ENCODE data around the gene SYCN. TPM values are rescaled to one million over a fixed set of nuclear protein-coding genes. Genes with fewer than 3 reads are reported as not detected.

The SYCN gene
- polyA plus RNA-seq, 3 donors: not detected

DNA sequence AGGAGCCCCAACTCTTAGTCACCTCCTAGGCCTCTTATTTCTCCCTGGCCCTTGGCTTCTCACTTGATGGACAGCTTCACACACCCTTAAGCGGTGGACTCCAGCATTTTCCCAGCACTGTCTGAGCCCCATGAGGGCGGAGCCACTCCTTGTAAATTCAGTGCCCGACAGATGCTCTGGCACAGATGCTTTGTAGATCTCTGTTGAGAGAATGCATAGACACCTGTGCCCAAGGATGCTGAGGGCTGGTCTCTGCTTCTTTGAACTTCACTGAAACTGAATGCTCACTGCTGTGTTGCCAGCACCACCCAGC lies 3.3 kb downstream of the SYCN start:
- H3K4me2 ChIP-seq (replicated peaks; ENCODE audit: extremely low read depth, low read length, poor library complexity, severe bottlenecking): no peak overlapping the region
- no peak for DNase-seq
- no peak overlapping the region for H3K4me3 Mint-ChIP-seq
- no peaks in the 10 kb centered on the region for H3K36me3 ChIP-seq (replicated peaks in 1 of 2; ENCODE audit: control insufficient read depth in 1 of 2, insufficient read depth in 2 of 2, low read length in 2 of 2)
- H3K27me3 Mint-ChIP-seq (ENCODE audit: low read depth in 3 of 3): peaks cover 60 to 89% (median 76%) of the 10 kb centered on the region in 3 donors
- no peak overlapping the region for H3K27ac Mint-ChIP-seq
- WGBS (ENCODE audit: insufficient coverage): 93% methylated on average over 3 of the region's 3 CpGs
- TF ChIP-seq, protein P1, sequence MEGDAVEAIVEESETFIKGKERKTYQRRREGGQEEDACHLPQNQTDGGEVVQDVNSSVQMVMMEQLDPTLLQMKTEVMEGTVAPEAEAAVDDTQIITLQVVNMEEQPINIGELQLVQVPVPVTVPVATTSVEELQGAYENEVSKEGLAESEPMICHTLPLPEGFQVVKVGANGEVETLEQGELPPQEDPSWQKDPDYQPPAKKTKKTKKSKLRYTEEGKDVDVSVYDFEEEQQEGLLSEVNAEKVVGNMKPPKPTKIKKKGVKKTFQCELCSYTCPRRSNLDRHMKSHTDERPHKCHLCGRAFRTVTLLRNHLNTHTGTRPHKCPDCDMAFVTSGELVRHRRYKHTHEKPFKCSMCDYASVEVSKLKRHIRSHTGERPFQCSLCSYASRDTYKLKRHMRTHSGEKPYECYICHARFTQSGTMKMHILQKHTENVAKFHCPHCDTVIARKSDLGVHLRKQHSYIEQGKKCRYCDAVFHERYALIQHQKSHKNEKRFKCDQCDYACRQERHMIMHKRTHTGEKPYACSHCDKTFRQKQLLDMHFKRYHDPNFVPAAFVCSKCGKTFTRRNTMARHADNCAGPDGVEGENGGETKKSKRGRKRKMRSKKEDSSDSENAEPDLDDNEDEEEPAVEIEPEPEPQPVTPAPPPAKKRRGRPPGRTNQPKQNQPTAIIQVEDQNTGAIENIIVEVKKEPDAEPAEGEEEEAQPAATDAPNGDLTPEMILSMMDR (IDR thresholded peaks at IDR 0.05): no peak
- H3K27me3 ChIP-seq (ENCODE audit: control insufficient read depth in 2 of 2, insufficient read depth in 2 of 2, low read length in 2 of 2): peaks cover 10 to 58% of the 10 kb centered on the region in 2 donors
- H3K4me3 ChIP-seq (replicated peaks in 1 of 3; ENCODE audit: low read depth in 2 of 3, low read length in 3 of 3): no peak overlapping the region
- H3K9me3 Mint-ChIP-seq: peaks cover 0 to 11% (median 2%) of the 10 kb centered on the region in 7 donors
- peaks cover 0 to 9% of the 10 kb centered on the region in 2 donors for H3K9me3 ChIP-seq (replicated peaks in 1 of 2; ENCODE audit: control insufficient read depth in 1 of 2, insufficient read depth in 1 of 2, low read length in 2 of 2)
- peaks cover 0 to 2% of the 10 kb centered on the region in 2 donors for H3K36me3 Mint-ChIP-seq
- intact Hi-C loops (cut with micrococcal nuclease): no loop called here
- H3K79me2 ChIP-seq (ENCODE audit: insufficient read depth, low read length): no peaks in the 10 kb centered on the region
- H4K20me1 ChIP-seq (ENCODE audit: insufficient read depth, low read length): no peaks in the 10 kb centered on the region
- peaks cover 3% of the 10 kb centered on the region for H3K4me1 Mint-ChIP-seq
- H3K27ac ChIP-seq (ENCODE audit: low read depth in 1 of 2, low read length in 2 of 2): no peak overlapping the region
- H3K9ac ChIP-seq (ENCODE audit: insufficient read depth, low read length, poor library complexity, severe bottlenecking): no peak overlapping the region
- H3K4me1 ChIP-seq (ENCODE audit: control insufficient read depth in 1 of 2, insufficient read depth in 2 of 2, low read length in 2 of 2): no peaks in the 10 kb centered on the region
- no peak overlapping the region for H2AFZ ChIP-seq (ENCODE audit: insufficient read depth, low read depth, low read length, poor library complexity, severe bottlenecking)

DNA sequence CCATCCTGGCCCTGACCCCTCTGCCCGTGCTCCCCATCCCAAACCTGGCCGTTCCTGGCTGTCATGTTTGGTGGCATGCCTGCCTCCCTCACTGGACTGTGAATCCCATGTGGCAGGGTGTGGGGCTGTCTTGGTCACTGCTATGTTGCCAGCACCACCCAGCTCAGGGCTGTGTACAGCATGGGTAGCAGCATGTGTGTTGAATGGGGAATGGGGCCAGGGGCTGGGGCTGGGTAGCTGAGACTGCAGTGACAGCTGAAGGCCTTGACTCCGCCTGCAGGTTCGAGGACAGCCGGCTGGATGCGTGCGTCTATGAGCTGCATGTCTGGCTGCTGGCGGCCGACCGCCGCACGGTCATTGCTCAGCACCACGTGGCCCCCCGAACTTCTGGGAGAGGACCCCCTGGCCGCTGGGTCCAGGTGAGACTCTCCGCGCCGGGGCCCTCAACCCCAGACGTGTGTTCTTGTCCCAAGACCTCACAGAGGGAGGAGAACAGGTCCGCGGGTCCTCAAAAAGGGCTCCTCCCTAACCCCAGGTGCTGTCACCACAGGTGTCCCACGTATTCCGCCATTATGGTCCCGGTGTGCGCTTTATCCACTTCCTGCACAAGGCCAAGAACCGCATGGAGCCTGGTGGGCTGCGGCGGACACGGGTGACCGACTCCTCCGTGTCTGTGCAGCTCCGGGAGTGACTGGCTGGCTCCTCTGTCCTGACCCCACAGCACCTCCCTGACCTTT lies 3.8 kb downstream of the SYCN start:
- no peak for DNase-seq
- H3K27ac Mint-ChIP-seq: no peak overlapping the region
- H3K36me3 Mint-ChIP-seq: peaks cover 0 to 2% of the 10 kb centered on the region in 2 donors
- Histone ChIP-seq H3K9ac (ENCODE audit: insufficient read depth, low read length, poor library complexity, severe bottlenecking) (no peak overlapping the region), H3K4me3 (replicated peaks in 1 of 3; ENCODE audit: low read depth in 2 of 3, low read length in 3 of 3) (no peak overlapping the region), H3K9me3 (replicated peaks in 1 of 2; ENCODE audit: control insufficient read depth in 1 of 2, insufficient read depth in 1 of 2, low read length in 2 of 2) (peaks cover 0 to 9% of the 10 kb centered on the region in 2 donors), H3K79me2 (ENCODE audit: insufficient read depth, low read length) (no peaks in the 10 kb centered on the region), H3K27me3 (ENCODE audit: control insufficient read depth in 2 of 2, insufficient read depth in 2 of 2, low read length in 2 of 2) (peaks cover 10 to 63% of the 10 kb centered on the region in 2 donors), H2AFZ (ENCODE audit: insufficient read depth, low read depth, low read length, poor library complexity, severe bottlenecking) (no peak overlapping the region), H4K20me1 (ENCODE audit: insufficient read depth, low read length) (no peaks in the 10 kb centered on the region), H3K4me1 (ENCODE audit: control insufficient read depth in 1 of 2, insufficient read depth in 2 of 2, low read length in 2 of 2) (no peaks in the 10 kb centered on the region), H3K4me2 (replicated peaks; ENCODE audit: extremely low read depth, low read length, poor library complexity, severe bottlenecking) (no peak overlapping the region), H3K27ac (ENCODE audit: low read depth in 1 of 2, low read length in 2 of 2) (no peak overlapping the region), H3K36me3 (replicated peaks in 1 of 2; ENCODE audit: control insufficient read depth in 1 of 2, insufficient read depth in 2 of 2, low read length in 2 of 2) (no peaks in the 10 kb centered on the region)
- H3K9me3 Mint-ChIP-seq: peaks cover 0 to 11% (median 2%) of the 10 kb centered on the region in 7 donors
- TF ChIP-seq, protein P1 (IDR thresholded peaks at IDR 0.05): no peak
- intact Hi-C loops (cut with micrococcal nuclease): no loop called here
- H3K27me3 Mint-ChIP-seq (ENCODE audit: low read depth in 3 of 3): peaks cover 63 to 90% (median 77%) of the 10 kb centered on the region in 3 donors
- H3K4me1 Mint-ChIP-seq: peaks cover 3% of the 10 kb centered on the region
- peak overlapping the region in 1 of 2 donors; percentile 59 for H3K4me3 Mint-ChIP-seq
- 91% methylated on average over 29 of the region's 32 CpGs for WGBS (ENCODE audit: insufficient coverage)
